Effector memory CD4-positive, alpha-beta T cell (primary cell): Measurements from ENCODE around the gene SLC52A1.
A peak's percentile ranks its signal among the peaks of the same experiment; 100 is the strongest.
"Not testable (repeated sequence)": the region's sequence is repeated elsewhere in the genome, so short reads cannot be mapped to it uniquely, and the experiment has no call there.

ENCODE experiments used
- DNase-seq, 3 donors: peaks; one replicate each; pipeline ENCODE4 v3.0.0-alpha.2; 2020
- H3K27ac ChIP-seq: 2 replicates; pipeline ENCODE4 v1.7.0; 2013; ENCODE audit warnings: mild to moderate bottlenecking, low read length, moderate library complexity; ENCODE audit not compliant: insufficient read depth, poor library complexity, severe bottlenecking
- H3K27me3 ChIP-seq: replicated peaks from 2 replicates; pipeline ENCODE4 v1.7.0; 2013; ENCODE audit warnings: mild to moderate bottlenecking, low read length; ENCODE audit not compliant: insufficient read depth, control insufficient read depth, poor library complexity, severe bottlenecking
- H3K36me3 ChIP-seq: 2 replicates; pipeline ENCODE4 v1.7.0; 2013; ENCODE audit warnings: mild to moderate bottlenecking, low read length, moderate library complexity; ENCODE audit not compliant: control insufficient read depth, insufficient read depth
- H3K4me1 ChIP-seq: 2 replicates; pipeline ENCODE4 v1.7.0; 2013; ENCODE audit warnings: low read length, mild to moderate bottlenecking; ENCODE audit not compliant: control insufficient read depth, insufficient read depth, poor library complexity, severe bottlenecking
- H3K4me3 ChIP-seq: 2 replicates; pipeline ENCODE4 v1.7.0; 2013; ENCODE audit warnings: low read length, low read depth, mild to moderate bottlenecking; ENCODE audit not compliant: insufficient read depth, poor library complexity, severe bottlenecking
- H3K9me3 ChIP-seq: 2 replicates; pipeline ENCODE4 v1.7.0; 2013; ENCODE audit warnings: mild to moderate bottlenecking, low read length, moderate library complexity; ENCODE audit not compliant: control insufficient read depth

Gene SLC52A1

GRCh38 chr17:5032865-5033264 lies 2.4 kb downstream of the SLC52A1 start:
- Histone ChIP-seq H3K27ac (no peak overlapping the region), H3K4me1 (peaks cover 10% of the 10 kb centered on the region), H3K4me3 (no peak overlapping the region), H3K36me3 (no peaks in the 10 kb centered on the region), H3K9me3 (no peaks in the 10 kb centered on the region), H3K27me3 (no peaks in the 10 kb centered on the region)
- no peak for DNase-seq

DNA sequence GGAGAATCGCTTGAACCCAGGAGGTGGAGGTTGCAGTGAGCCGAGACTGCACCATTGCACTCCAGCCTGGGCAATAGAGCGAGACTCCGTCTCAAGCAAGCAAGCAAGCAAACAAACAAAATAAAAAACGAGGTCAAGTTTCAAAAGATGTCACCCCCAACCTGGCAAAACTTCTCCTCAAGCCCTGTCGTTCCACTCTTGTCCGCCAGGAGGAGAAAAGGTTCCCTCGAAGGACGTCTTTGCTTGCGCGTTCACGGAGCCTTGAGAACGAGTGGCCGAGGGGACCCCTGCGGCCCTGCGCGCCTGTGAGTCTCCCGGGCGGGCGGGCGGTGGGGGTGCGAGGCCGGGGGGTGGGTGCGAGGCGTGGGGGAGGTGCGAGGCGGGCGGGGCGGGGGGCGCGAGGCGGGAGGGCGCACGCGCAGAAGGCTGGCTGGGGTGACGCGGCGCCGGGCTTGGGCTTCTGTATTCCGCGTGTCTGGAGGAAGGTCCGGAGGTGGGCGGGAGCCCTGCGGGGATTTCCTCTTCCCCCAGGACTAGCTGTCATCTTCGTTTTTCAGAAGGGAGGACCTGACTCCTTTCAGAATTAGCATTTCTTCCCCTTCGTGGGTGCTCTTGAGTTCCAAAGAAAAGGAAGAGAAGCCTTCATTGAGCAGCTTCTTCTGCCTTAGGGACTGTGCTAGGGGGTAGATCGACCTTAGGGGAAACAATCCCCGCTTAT lies 3.7 kb downstream of the SLC52A1 start:
- H3K27me3 ChIP-seq = no peaks in the 10 kb centered on the region
- H3K4me1 ChIP-seq = peaks cover 10% of the 10 kb centered on the region
- peak overlapping the region; percentile 47 for H3K4me3 ChIP-seq
- no peaks in the 10 kb centered on the region for H3K9me3 ChIP-seq
- peak; percentile 62 to 72 (median 69) for DNase-seq
- no peaks in the 10 kb centered on the region for H3K36me3 ChIP-seq
- H3K27ac ChIP-seq = peak overlapping the region; percentile 64

- not testable (repeated sequence) for H3K27ac ChIP-seq, H3K4me1 ChIP-seq, H3K27me3 ChIP-seq, DNase-seq, H3K9me3 ChIP-seq, H3K4me3 ChIP-seq, H3K36me3 ChIP-seq
Observed at GRCh38 chr17:5030168-5030567, 5.1 kb downstream of the SLC52A1 start.

DNA sequence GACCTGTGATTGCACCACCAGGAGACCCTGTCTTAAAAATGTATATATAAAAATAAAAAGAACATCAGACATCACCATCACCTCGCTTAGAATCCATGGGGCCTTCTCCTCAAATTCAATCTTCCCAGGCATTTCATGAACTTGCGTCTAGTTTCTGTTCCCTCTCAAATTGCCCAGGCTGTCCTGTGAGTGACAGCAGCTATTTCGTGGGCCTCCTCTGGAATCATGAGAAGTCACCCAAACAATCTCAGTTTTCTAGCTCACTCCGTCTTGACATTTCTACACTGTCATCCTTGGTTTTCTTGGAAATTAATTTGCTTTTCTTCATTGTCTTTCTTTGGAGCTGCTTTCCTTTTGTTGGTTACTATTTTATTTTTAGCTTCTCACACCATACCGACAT lies 7.3 kb downstream of the SLC52A1 start:
- peaks cover 10% of the 10 kb centered on the region for H3K4me1 ChIP-seq
- H3K9me3 ChIP-seq = no peaks in the 10 kb centered on the region
- H3K27me3 ChIP-seq = no peaks in the 10 kb centered on the region
- H3K4me3 ChIP-seq = no peak overlapping the region
- no peaks in the 10 kb centered on the region for H3K36me3 ChIP-seq
- H3K27ac ChIP-seq = no peak overlapping the region
- DNase-seq = no peak

DNA sequence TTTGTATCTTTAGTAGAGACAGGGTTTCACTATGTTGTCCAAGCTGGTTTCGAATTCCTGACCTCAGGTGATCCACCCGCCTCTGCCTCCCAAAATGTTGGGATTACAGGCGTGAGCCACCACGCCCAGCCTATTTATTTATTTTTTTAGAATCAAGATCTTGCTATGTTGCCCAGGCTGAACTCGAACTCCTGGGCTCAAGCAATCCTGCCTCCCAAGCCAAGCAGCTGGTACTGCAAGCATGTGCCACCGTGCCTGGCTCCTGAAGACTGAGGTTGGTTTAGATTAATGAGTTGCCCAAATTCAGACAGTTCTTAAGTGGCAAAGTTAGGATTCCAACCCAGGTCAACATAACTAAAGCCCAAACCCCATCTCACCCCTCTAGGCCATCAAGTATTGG lies 7.9 kb downstream of the SLC52A1 start:
- H3K27ac ChIP-seq = no peak overlapping the region
- DNase-seq = no peak
- no peak overlapping the region for H3K4me3 ChIP-seq
- H3K9me3 ChIP-seq = no peaks in the 10 kb centered on the region
- peaks cover 6% of the 10 kb centered on the region for H3K36me3 ChIP-seq
- peaks cover 6% of the 10 kb centered on the region for H3K4me1 ChIP-seq
- H3K27me3 ChIP-seq = no peaks in the 10 kb centered on the region

DNA sequence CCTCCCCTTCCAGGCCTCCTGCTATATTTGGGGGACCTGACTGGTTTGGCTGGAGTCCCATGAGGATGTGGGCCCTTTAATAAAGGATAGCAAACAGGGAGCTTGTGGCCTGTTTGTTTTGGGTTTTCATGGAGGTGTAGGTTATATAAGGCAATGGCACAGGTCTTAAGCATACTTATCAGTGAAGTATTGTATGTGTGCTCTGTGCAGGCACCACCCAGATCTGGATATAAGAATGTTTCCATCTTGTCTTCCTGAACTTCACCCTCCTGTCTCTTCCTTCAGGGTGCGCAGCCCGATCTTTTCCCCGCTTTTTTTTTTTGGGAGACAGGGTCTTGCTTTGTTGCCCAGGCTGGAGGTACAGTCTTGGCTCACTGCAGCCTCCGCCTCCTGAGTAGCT lies 10.6 kb downstream of the SLC52A1 start:
- Histone ChIP-seq H3K9me3 (no peaks in the 10 kb centered on the region), H3K36me3 (peaks cover 18% of the 10 kb centered on the region), H3K27me3 (no peaks in the 10 kb centered on the region), H3K4me3 (no peak overlapping the region), H3K4me1 (no peaks in the 10 kb centered on the region), H3K27ac (no peak overlapping the region)
- no peak for DNase-seq

- Histone ChIP-seq H3K4me3 (no peak overlapping the region), H3K27me3 (no peaks in the 10 kb centered on the region), H3K36me3 (peaks cover 18% of the 10 kb centered on the region), H3K4me1 (no peaks in the 10 kb centered on the region), H3K27ac (no peak overlapping the region), H3K9me3 (no peaks in the 10 kb centered on the region)
- DNase-seq = no peak
Observed at GRCh38 chr17:5023588-5024147, 11.6 kb downstream of the SLC52A1 start.

- no peak overlapping the region for H3K4me3 ChIP-seq
- H3K27me3 ChIP-seq = no peaks in the 10 kb centered on the region
- peaks cover 18% of the 10 kb centered on the region for H3K36me3 ChIP-seq
- DNase-seq = no peak
- H3K4me1 ChIP-seq = no peaks in the 10 kb centered on the region
- H3K9me3 ChIP-seq = no peaks in the 10 kb centered on the region
- H3K27ac ChIP-seq = no peak overlapping the region
Observed at GRCh38 chr17:5022171-5022711, 13.0 kb downstream of the SLC52A1 start.

- Histone ChIP-seq H3K4me3 (no peak overlapping the region), H3K9me3 (no peaks in the 10 kb centered on the region), H3K36me3 (peaks cover 18% of the 10 kb centered on the region), H3K27ac (no peak overlapping the region), H3K4me1 (no peaks in the 10 kb centered on the region), H3K27me3 (no peaks in the 10 kb centered on the region)
- no peak for DNase-seq
Observed at GRCh38 chr17:5020502-5021023, 14.7 kb downstream of the SLC52A1 start.

DNA sequence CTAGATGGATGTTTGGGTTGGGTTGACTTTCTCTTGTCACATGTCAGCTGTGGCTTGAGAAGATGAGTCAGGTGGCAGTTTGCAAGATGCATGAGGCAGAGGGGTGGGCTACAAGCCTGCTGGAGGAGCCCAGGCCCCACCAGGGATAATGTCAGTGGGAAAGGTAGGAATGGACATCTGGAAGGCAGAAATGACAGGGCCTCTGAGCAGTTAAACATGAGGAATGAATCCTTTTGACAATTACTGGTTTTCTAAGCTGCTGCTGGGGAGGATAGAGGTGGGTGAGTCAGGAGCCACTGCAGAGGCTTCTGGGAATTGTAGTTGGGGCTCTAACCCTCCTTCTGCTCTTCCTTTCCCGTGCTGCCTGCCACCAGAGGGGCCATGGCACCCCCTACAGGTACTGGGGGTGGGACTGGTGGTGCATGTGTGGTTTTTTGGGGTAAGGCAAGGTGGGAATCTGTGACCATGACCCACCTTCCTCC lies 15.7 kb downstream of the SLC52A1 start:
- H3K27ac ChIP-seq = no peak overlapping the region
- H3K27me3 ChIP-seq = no peaks in the 10 kb centered on the region
- H3K4me3 ChIP-seq = no peak overlapping the region
- no peaks in the 10 kb centered on the region for H3K4me1 ChIP-seq
- H3K36me3 ChIP-seq = peaks cover 21% of the 10 kb centered on the region
- H3K9me3 ChIP-seq = no peaks in the 10 kb centered on the region
- DNase-seq = no peak
